Gastrocnemius medialis (tissue), 4 donors: ENCODE results near the gene PPM1G.

Experiments used
- POLR2A ChIP-seq, 2 donors: fragments of 450-650 bp; IDR thresholded peaks; one replicate each; pipeline ENCODE4 v1.6.1; 2017; ENCODE audit warnings: antibody characterized with exemption in 2 of 2, mild to moderate bottlenecking in 2 of 2, moderate library complexity in 2 of 2
- TF ChIP-seq, protein P1 (sequence below), 5 experiments: fragments of 450-650 bp in 3 of 5; fragments of 200-600 bp in 2 of 5; sonication (generic) in 2 of 5; IDR thresholded peaks in 4 of 5; conservative IDR thresholded peaks in 1 of 5; 1 replicate in 4 of 5; 2 replicates in 1 of 5; pipeline ENCODE4 v1.5.1; 2016 to 2019; ENCODE audit warnings: antibody characterized with exemption in 5 of 5, mild to moderate bottlenecking in 3 of 5, moderate library complexity in 3 of 5

GRCh38 chr2:27378096-27378808 is 31.1 kb downstream of the PPM1G start:
- TF ChIP-seq, protein P1, sequence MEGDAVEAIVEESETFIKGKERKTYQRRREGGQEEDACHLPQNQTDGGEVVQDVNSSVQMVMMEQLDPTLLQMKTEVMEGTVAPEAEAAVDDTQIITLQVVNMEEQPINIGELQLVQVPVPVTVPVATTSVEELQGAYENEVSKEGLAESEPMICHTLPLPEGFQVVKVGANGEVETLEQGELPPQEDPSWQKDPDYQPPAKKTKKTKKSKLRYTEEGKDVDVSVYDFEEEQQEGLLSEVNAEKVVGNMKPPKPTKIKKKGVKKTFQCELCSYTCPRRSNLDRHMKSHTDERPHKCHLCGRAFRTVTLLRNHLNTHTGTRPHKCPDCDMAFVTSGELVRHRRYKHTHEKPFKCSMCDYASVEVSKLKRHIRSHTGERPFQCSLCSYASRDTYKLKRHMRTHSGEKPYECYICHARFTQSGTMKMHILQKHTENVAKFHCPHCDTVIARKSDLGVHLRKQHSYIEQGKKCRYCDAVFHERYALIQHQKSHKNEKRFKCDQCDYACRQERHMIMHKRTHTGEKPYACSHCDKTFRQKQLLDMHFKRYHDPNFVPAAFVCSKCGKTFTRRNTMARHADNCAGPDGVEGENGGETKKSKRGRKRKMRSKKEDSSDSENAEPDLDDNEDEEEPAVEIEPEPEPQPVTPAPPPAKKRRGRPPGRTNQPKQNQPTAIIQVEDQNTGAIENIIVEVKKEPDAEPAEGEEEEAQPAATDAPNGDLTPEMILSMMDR (IDR thresholded peaks at IDR 0.05 in 4 of 5, conservative IDR thresholded peaks at IDR 0.05 in 1 of 5) = no peak
- TF ChIP-seq POLR2A (IDR thresholded peaks at IDR 0.05) = no peak
